HEK293T (cell line): ENCODE measurements around the gene FBXL7.

Experiments used
- FOXK2 ChIP-seq: fragments of 450-650 bp; IDR thresholded peaks from 2 replicates; pipeline ENCODE4 v1.6.1; 2016; ENCODE audit warnings: mild to moderate bottlenecking
- FOXM1 ChIP-seq: fragments of 450-650 bp; IDR thresholded peaks from 2 replicates; pipeline ENCODE4 v1.6.1; 2017; ENCODE audit warnings: mild to moderate bottlenecking, borderline replicate concordance
- NFRKB ChIP-seq: fragments of 450-650 bp; IDR thresholded peaks from 2 replicates; pipeline ENCODE4 v1.6.1; 2016; ENCODE audit warnings: mild to moderate bottlenecking, moderate library complexity
- SP1 ChIP-seq: fragments of 450-650 bp; IDR thresholded peaks from 2 replicates; pipeline ENCODE4 v1.6.1; 2017
- SUZ12 ChIP-seq: fragments of 450-650 bp; IDR thresholded peaks from 2 replicates; pipeline ENCODE4 v1.6.1; 2016; ENCODE audit warnings: mild to moderate bottlenecking

DNA sequence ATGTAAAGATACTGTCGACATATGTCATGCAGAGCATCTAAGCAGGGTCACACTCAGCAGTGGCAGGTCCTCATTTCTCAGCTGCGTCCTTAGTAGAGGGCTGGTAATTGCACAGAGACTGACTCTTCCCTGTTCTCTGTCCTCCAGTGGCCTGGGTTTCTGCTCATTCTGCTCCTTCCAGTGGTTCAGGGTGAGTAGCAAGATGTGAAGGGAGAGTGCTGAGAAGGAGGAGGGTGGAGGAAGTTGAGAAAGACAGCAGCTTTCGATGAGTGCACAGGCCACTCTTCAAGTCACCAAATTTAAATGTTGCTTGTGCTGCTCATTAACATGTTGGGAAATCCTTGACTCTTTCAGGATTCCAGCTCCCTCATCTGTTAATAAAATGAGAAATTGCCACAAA, 203.9 kb downstream of the FBXL7 start:
- no peak for TF ChIP-seq FOXK2
- TF ChIP-seq SP1 = no peak
- no peak for TF ChIP-seq NFRKB
- TF ChIP-seq FOXM1 = no peak
- no peak for TF ChIP-seq SUZ12
